HL-60 (cell line): Measurements from ENCODE around the gene TOR2A.

Experiments used
- POLR2AphosphoS5 ChIP-seq: IDR thresholded peaks from 2 replicates; pipeline ENCODE4 v1.6.1; 2012; ENCODE audit warnings: low read depth
- SPI1 ChIP-seq: IDR thresholded peaks from 2 replicates; pipeline ENCODE4 v1.6.1; 2012; ENCODE audit warnings: low read depth, mild to moderate bottlenecking, borderline replicate concordance
- TF ChIP-seq, protein P1 (sequence below): IDR thresholded peaks from one replicate; pipeline ENCODE4 v1.5.1; 2011; ENCODE audit warnings: low read length, control low read depth, inconsistent platforms; ENCODE audit not compliant: insufficient read depth

DNA sequence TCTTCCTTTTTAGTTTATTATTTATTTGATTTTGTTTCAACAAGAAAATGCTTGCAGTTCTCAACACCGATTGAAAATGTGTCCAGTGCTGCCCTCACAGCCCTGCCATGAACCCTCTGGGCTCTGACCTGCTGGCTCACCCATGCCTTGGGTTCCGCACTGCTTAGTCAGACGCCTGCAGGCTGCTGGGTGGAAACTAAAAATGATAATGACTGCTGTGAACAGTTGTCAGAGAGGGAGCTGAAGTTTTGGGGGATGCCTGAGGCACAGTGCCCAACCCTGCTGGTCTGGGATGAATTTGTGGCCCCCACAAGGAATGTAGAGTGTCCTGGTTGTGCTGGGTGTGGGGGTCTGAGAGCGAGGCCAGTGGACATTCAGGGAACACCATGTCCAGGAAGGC, 50.5 kb downstream of the TOR2A start:
- TF ChIP-seq POLR2AphosphoS5 (no peak), SPI1 (no peak)
- TF ChIP-seq, protein P1, sequence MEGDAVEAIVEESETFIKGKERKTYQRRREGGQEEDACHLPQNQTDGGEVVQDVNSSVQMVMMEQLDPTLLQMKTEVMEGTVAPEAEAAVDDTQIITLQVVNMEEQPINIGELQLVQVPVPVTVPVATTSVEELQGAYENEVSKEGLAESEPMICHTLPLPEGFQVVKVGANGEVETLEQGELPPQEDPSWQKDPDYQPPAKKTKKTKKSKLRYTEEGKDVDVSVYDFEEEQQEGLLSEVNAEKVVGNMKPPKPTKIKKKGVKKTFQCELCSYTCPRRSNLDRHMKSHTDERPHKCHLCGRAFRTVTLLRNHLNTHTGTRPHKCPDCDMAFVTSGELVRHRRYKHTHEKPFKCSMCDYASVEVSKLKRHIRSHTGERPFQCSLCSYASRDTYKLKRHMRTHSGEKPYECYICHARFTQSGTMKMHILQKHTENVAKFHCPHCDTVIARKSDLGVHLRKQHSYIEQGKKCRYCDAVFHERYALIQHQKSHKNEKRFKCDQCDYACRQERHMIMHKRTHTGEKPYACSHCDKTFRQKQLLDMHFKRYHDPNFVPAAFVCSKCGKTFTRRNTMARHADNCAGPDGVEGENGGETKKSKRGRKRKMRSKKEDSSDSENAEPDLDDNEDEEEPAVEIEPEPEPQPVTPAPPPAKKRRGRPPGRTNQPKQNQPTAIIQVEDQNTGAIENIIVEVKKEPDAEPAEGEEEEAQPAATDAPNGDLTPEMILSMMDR, result no peak
